Measurements from ENCODE around the gene MUC20.
A peak's percentile ranks its signal among the peaks of the same experiment; 100 is the strongest.
"Not testable (repeated sequence)": the region's sequence is repeated elsewhere in the genome, so short reads cannot be mapped to it uniquely, and the experiment has no call there.

Gene MUC20

DNA sequence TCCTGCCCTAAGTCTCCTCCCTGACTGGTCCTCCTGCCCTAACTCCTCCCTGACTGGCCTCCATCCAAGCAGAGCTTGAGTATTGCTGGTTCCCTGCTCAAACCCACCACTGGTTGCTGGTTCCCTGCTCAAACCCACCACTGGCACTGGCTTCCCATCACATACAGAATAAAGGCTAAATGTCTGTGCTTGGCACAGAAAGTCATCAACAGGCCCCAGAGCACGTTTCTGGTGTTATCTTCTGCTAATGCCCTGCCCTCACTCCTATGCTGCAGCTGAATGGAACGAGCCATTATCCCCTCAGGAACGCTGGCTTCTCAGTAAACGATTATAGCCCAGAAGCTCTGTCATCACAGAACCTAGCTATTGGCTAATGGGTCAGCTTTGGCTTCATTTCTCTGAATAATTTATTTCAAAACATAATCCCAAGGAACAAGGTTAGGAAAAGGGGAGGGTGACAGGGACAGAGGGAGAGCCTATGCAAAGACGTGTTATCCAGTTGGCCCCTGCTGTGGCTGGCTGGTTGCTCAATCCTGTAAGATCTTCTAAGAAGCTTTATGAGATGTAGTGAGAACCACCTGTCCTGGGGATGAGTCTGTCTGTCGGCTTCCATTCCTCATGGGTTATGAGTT lies 6.3 kb upstream of the MUC20 start:
- ATAC-seq (no peak), DNase-seq (peak in 1 of 2 donors; percentile 7)
- Mint-ChIP-seq H3K27ac (peak overlapping the region in 1 of 2 donors; percentile 1), H3K9me3 (no peaks in the 10 kb centered on the region), H3K27me3 (no peaks in the 10 kb centered on the region), H3K4me1 (peaks cover 21% of the 10 kb centered on the region), H3K4me3 (no peak overlapping the region)

DNA sequence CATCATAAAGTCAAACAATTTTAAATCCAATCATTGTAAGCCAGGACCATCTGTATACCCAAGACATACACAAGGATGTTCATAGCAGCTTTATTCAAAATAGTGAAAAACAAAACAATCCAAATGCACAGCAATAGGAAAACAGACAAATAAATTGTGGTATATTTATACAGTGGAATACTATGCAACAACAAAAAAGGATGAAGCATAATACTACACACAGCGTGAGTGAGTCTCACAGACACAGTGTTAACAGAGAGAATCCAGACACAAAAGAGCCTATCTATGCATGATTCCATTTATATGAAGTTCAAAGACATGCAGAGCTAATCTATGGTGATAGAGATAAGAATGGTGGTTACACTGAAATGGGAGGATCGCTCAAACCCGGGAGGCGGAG lies 5.6 kb upstream of the MUC20 start:
- ATAC-seq: no peak
- no peak for DNase-seq
- Mint-ChIP-seq H3K4me1 (peaks cover 21% of the 10 kb centered on the region), H3K9me3 (no peaks in the 10 kb centered on the region), H3K4me3 (no peak overlapping the region), H3K27ac (no peak overlapping the region), H3K27me3 (no peaks in the 10 kb centered on the region)

DNA sequence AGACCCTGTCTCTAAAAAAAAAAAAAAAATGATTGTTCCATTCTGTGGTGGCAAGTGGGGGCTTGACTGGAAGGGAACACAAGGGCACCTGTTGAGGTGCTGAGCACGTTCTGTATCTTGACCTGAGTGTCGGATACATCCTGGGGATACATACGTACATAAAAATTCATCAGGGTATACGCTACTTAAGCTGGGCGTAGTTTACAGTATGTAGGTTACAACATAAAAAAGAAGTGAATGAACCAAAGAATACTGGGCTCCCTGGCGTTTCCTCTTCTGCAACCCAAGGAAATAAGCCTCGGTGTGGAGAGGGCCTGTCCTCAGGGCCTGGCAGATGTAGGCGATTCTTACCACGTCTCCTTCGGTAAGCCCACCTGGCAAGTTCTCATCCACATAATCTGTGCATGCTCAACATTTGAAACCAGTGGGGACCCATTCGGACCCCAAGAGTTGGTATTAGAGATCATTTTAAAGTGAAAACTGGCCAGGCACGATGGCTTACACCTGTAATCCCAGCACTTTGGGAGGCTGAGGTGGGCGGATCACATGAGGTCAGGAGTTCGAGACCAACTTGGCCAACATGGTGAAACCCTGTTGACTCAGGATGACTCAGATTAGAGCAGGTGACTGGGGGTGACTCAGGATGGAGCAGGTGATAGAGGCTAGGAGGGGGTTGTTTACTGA lies 5.1 kb upstream of the MUC20 start:
- DNase-seq: peak in 1 of 2 donors; percentile 56
- Mint-ChIP-seq H3K4me3 (no peak overlapping the region), H3K4me1 (peaks cover 22% of the 10 kb centered on the region), H3K27ac (peak overlapping the region in 1 of 2 donors; percentile 1), H3K9me3 (no peaks in the 10 kb centered on the region), H3K27me3 (no peaks in the 10 kb centered on the region)
- peak; percentile 69 for ATAC-seq

DNA sequence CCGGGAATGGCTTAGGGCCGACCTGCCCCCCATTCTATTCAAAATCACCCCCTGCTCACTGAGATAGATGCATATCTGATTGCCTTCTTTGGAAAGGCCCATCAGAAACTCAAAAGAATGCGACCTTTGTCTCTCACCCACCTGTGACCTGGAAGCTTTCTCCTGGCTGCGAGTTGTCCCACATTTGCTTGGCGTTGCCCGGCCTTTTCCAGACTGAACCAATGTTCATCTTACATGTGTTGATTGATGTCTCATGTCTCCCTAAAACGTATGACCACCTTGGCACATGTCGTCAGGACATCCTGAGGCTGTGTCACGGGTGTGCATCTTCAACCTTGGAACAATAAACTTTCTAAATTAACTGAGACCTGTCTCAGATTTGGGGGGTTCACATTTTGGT lies 3.4 kb upstream of the MUC20 start:
- DNase-seq (no peak), ATAC-seq (no peak)
- H3K9me3 Mint-ChIP-seq: no peaks in the 10 kb centered on the region
- peaks cover 27% of the 10 kb centered on the region for H3K4me1 Mint-ChIP-seq
- no peaks in the 10 kb centered on the region for H3K27me3 Mint-ChIP-seq
- H3K4me3 Mint-ChIP-seq: no peak overlapping the region
- no peak overlapping the region for H3K27ac Mint-ChIP-seq

DNA sequence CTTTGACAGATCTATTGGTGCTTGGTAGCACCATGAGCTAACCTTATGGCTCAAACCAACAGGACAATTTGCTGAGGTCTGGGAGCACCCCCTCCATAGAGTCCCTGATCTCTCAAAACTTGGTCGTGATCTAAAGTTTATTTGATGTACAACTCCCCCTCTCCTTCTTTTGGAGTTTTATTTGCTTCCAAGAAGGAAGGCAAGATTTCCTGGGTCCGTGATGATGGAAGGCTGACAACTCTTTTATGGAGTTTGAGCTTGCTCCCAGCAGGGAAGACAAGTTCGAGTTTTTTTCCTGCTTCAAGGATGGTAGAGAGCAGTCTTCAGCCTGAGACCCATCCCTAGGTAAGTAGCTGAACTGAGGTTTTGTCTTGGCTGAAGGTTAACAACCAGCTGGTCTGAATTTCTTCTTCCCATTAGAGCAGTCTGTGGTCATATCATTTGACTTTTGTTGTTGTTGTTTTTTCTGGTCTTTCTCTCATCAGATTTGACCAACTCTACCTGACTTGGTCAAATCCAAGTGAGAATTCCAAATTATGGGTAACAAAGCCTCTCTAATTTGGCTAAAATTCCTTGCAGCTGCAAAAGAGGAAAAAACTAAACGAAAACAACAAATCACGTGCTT lies 2.8 kb upstream of the MUC20 start:
- Mint-ChIP-seq H3K27ac (no peak overlapping the region), H3K4me3 (no peak overlapping the region), H3K9me3 (no peaks in the 10 kb centered on the region), H3K4me1 (peaks cover 27% of the 10 kb centered on the region), H3K27me3 (no peaks in the 10 kb centered on the region)
- DNase-seq: no peak
- no peak for ATAC-seq

GRCh38 chr3:195718477-195718984 lies 2.2 kb upstream of the MUC20 start:
- Mint-ChIP-seq H3K9me3 (no peaks in the 10 kb centered on the region), H3K4me3 (no peak overlapping the region), H3K4me1 (peaks cover 27% of the 10 kb centered on the region), H3K27me3 (no peaks in the 10 kb centered on the region), H3K27ac (no peak overlapping the region)
- no peak for ATAC-seq
- no peak for DNase-seq

DNA sequence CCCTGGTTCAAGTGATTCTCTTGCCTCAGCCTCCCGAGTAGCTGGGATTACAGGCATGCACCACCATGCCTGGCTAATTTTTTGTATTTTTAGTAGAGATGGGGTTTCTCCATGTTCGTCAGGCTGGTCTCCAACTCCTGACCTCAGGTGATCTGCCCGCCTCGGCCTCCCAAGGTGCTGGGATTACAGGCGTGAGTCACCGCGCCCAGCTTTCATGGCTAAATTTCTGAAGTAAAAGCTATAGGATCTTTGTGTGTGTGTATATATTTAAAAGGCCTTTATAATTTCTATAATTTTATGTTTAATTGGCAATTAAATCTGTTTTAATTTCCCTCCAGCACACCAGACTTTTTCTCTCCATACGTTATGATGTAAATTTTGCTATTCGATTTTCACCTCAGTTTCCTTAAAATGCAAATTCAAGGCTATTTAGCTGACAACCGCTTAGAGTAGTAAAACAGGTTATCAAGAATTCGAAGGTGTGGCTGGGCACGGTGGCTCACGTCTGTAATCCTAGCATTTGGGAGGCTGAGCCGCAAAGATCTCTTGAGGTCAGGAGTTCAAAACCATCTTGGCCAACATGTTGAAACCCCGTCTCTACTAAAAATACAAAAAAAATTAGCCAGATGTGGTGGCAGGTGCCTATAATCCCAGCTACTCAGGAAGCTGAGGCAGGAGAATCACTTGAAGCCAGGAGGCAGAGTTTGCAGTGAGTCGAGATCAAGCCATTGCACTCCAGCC lies 1.1 kb upstream of the MUC20 start:
- not testable (repeated sequence) for ATAC-seq, H3K9me3 Mint-ChIP-seq, H3K27ac Mint-ChIP-seq, DNase-seq, H3K4me3 Mint-ChIP-seq, H3K27me3 Mint-ChIP-seq
- H3K4me1 Mint-ChIP-seq: peaks cover 27% of the 10 kb centered on the region

- not testable (repeated sequence) for DNase-seq, H3K9me3 Mint-ChIP-seq, H3K4me3 Mint-ChIP-seq, ATAC-seq, H3K27ac Mint-ChIP-seq, H3K27me3 Mint-ChIP-seq
- H3K4me1 Mint-ChIP-seq: peaks cover 10% of the 10 kb centered on the region
Observed at GRCh38 chr3:195722139-195722995, 1.6 kb downstream of the MUC20 start.

GRCh38 chr3:195722996-195723345 lies 2.2 kb downstream of the MUC20 start:
- H3K4me1 Mint-ChIP-seq, H3K27ac Mint-ChIP-seq, H3K4me3 Mint-ChIP-seq, ATAC-seq, DNase-seq, H3K27me3 Mint-ChIP-seq, H3K9me3 Mint-ChIP-seq: not testable (repeated sequence)

GRCh38 chr3:195724363-195724762 lies 3.6 kb downstream of the MUC20 start:
- H3K9me3 Mint-ChIP-seq: not testable (repeated sequence)

DNA sequence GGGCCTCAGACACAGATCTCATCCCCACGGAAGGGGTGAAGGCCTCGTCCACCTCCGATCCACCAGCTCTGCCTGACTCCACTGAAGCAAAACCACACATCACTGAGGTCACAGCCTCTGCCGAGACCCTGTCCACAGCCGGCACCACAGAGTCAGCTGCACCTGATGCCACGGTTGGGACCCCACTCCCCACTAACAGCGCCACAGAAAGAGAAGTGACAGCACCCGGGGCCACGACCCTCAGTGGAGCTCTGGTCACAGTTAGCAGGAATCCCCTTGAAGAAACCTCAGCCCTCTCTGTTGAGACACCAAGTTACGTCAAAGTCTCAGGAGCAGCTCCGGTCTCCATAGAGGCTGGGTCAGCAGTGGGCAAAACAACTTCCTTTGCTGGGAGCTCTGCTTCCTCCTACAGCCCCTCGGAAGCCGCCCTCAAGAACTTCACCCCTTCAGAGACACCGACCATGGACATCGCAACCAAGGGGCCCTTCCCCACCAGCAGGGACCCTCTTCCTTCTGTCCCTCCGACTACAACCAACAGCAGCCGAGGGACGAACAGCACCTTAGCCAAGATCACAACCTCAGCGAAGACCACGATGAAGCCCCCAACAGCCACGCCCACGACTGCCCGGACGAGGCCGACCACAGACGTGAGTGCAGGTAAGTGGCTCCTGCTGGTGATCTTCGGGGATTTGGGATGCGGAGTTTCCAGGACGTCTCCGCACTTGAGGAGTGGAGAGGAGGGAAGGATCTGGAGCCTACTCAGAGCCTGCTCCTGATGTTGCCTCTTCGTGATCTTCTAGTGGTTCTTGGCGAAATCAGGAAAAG lies 5.3 kb downstream of the MUC20 start:
- not testable (repeated sequence) for H3K9me3 Mint-ChIP-seq, H3K27me3 Mint-ChIP-seq, H3K4me1 Mint-ChIP-seq, DNase-seq, H3K4me3 Mint-ChIP-seq
- ATAC-seq: peak; percentile 27
- peak overlapping the region; percentile 8 to 77 for H3K27ac Mint-ChIP-seq

More at GRCh38 chr3:195724363-195724762, 3.6 kb downstream of the MUC20 start:
- H3K4me3 Mint-ChIP-seq, ATAC-seq, H3K4me1 Mint-ChIP-seq, DNase-seq, H3K27ac Mint-ChIP-seq, H3K27me3 Mint-ChIP-seq: not testable (repeated sequence)

GRCh38 chr3:195727606-195728195 lies 6.9 kb downstream of the MUC20 start:
- Mint-ChIP-seq H3K4me3 (no peak overlapping the region), H3K9me3 (no peaks in the 10 kb centered on the region), H3K27ac (no peak overlapping the region), H3K27me3 (no peaks in the 10 kb centered on the region), H3K4me1 (no peaks in the 10 kb centered on the region)
- ATAC-seq (no peak), DNase-seq (no peak)

DNA sequence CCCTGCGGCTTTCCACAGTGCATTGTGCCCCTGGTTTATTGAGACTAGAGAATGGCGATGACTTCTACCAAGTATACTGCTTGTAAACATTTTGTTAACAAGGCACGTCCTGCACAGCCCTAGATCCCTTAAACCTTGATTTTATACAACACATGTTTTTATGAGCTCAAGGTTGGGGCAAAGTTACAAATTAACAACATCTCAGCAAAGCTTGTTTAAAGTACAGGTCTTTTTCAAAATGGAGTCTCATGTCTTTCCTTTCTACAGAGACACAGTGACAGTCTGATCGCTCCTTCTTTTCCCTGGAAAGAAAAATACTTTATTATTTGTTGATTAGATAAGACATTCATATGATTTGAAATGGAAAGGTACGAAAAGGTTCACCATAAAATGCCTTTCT lies 8.0 kb downstream of the MUC20 start:
- H3K4me3 Mint-ChIP-seq, DNase-seq, H3K27me3 Mint-ChIP-seq, H3K4me1 Mint-ChIP-seq, ATAC-seq, H3K9me3 Mint-ChIP-seq, H3K27ac Mint-ChIP-seq: not testable (repeated sequence)
